ENCODE data around the gene CDH4.

DNA sequence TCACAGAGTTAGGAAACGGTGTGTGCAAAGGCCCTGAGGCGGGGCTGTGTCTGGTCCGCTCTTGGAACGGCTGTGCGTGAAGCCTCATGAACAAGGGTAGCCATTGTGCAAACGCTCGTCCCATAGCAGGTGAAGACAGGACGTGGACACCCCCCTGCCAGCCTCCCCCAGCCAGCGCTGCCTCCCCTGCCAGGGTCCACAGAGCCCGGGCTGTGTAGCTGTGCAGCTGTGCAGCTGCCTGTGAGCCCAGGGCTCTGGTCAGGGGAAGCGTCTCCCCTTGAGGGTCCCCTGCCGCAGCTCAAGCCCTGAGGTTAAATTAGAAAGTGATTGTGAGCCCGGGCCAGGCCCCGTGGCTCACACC, 674.2 kb downstream of the CDH4 start:
- TF ChIP-seq, protein P1, sequence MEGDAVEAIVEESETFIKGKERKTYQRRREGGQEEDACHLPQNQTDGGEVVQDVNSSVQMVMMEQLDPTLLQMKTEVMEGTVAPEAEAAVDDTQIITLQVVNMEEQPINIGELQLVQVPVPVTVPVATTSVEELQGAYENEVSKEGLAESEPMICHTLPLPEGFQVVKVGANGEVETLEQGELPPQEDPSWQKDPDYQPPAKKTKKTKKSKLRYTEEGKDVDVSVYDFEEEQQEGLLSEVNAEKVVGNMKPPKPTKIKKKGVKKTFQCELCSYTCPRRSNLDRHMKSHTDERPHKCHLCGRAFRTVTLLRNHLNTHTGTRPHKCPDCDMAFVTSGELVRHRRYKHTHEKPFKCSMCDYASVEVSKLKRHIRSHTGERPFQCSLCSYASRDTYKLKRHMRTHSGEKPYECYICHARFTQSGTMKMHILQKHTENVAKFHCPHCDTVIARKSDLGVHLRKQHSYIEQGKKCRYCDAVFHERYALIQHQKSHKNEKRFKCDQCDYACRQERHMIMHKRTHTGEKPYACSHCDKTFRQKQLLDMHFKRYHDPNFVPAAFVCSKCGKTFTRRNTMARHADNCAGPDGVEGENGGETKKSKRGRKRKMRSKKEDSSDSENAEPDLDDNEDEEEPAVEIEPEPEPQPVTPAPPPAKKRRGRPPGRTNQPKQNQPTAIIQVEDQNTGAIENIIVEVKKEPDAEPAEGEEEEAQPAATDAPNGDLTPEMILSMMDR (IDR thresholded peaks at IDR 0.05) = no peak
- no peak for TF ChIP-seq POLR2A (IDR thresholded peaks at IDR 0.05)
